Nephron (organoid): ENCODE results near the gene KCNMB1.

Experiments used
- H3K27ac Mint-ChIP-seq, 3 experiments: 2 replicates each; pipeline ENCODE4 v1.8.0; 2020; ENCODE audit warnings: mixed read lengths in 3 of 3, mild to moderate bottlenecking in 2 of 3, moderate library complexity in 1 of 3
- H3K27me3 Mint-ChIP-seq: 2 replicates; pipeline ENCODE4 v1.8.0; 2021; ENCODE audit warnings: low read depth, mild to moderate bottlenecking, moderate library complexity, mixed read lengths
- H3K36me3 Mint-ChIP-seq: 2 replicates; pipeline ENCODE4 v1.8.0; 2020; ENCODE audit warnings: low read depth, mixed read lengths
- H3K4me1 Mint-ChIP-seq: 2 replicates; pipeline ENCODE4 v1.8.0; 2020; ENCODE audit warnings: mixed read lengths
- H3K4me3 Mint-ChIP-seq, 3 experiments: 2 replicates each; pipeline ENCODE4 v1.8.0; 2020; ENCODE audit warnings: mild to moderate bottlenecking in 3 of 3, mixed read lengths in 3 of 3, moderate library complexity in 2 of 3
- H3K9me3 Mint-ChIP-seq: 2 replicates; pipeline ENCODE4 v1.8.0; 2020; ENCODE audit warnings: mixed read lengths
- CTCF ChIP-seq, 3 experiments: fragments of 200-600 bp; sonication (generic); IDR thresholded peaks; one replicate each; pipeline ENCODE4 v1.5.0; 2021; ENCODE audit warnings: antibody characterized with exemption in 3 of 3; ENCODE audit not compliant: unreplicated experiment in 3 of 3

The KCNMB1 gene

GRCh38 chr5:170372971-170373370, 16.2 kb downstream of the KCNMB1 start:
- H3K36me3 Mint-ChIP-seq: no peaks in the 10 kb centered on the region
- H3K27ac Mint-ChIP-seq: no peak overlapping the region
- peaks cover 11% of the 10 kb centered on the region for H3K27me3 Mint-ChIP-seq
- TF ChIP-seq CTCF (IDR thresholded peaks at IDR 0.05; ENCODE audit: unreplicated experiment in 3 of 3): no peak
- H3K4me3 Mint-ChIP-seq: no peak overlapping the region
- no peaks in the 10 kb centered on the region for H3K9me3 Mint-ChIP-seq
- peaks cover under 1% of the 10 kb centered on the region for H3K4me1 Mint-ChIP-seq

GRCh38 chr5:170368586-170368985, 20.6 kb downstream of the KCNMB1 start:
- no peak for TF ChIP-seq CTCF (IDR thresholded peaks at IDR 0.05; ENCODE audit: unreplicated experiment in 3 of 3)
- Mint-ChIP-seq H3K27ac (no peak overlapping the region), H3K27me3 (peaks cover 14% of the 10 kb centered on the region), H3K9me3 (no peaks in the 10 kb centered on the region), H3K4me3 (no peak overlapping the region), H3K4me1 (peaks cover 10% of the 10 kb centered on the region), H3K36me3 (no peaks in the 10 kb centered on the region)

GRCh38 chr5:170366276-170366675, 22.9 kb downstream of the KCNMB1 start:
- no peak overlapping the region for H3K4me3 Mint-ChIP-seq
- H3K27ac Mint-ChIP-seq: no peak overlapping the region
- H3K36me3 Mint-ChIP-seq: no peaks in the 10 kb centered on the region
- H3K9me3 Mint-ChIP-seq: no peaks in the 10 kb centered on the region
- H3K27me3 Mint-ChIP-seq: peaks cover 14% of the 10 kb centered on the region
- peaks cover 24% of the 10 kb centered on the region for H3K4me1 Mint-ChIP-seq
- TF ChIP-seq CTCF (IDR thresholded peaks at IDR 0.05; ENCODE audit: unreplicated experiment in 3 of 3): no peak

- no peak overlapping the region for H3K27ac Mint-ChIP-seq
Measured at GRCh38 chr5:170365831-170366230, 23.3 kb downstream of the KCNMB1 start.

GRCh38 chr5:170365011-170365410, 24.2 kb downstream of the KCNMB1 start:
- Mint-ChIP-seq H3K36me3 (no peaks in the 10 kb centered on the region), H3K9me3 (no peaks in the 10 kb centered on the region), H3K27ac (no peak overlapping the region), H3K4me1 (peaks cover 28% of the 10 kb centered on the region), H3K4me3 (no peak overlapping the region), H3K27me3 (peaks cover 22% of the 10 kb centered on the region)
- TF ChIP-seq CTCF (IDR thresholded peaks at IDR 0.05; ENCODE audit: unreplicated experiment in 3 of 3): no peak

More at GRCh38 chr5:170365831-170366230, 23.3 kb downstream of the KCNMB1 start:
- H3K27me3 Mint-ChIP-seq: peaks cover 17% of the 10 kb centered on the region
- no peak overlapping the region for H3K4me3 Mint-ChIP-seq
- TF ChIP-seq CTCF (IDR thresholded peaks at IDR 0.05; ENCODE audit: unreplicated experiment in 3 of 3): no peak
- H3K9me3 Mint-ChIP-seq: no peaks in the 10 kb centered on the region
- peaks cover 24% of the 10 kb centered on the region for H3K4me1 Mint-ChIP-seq
- no peaks in the 10 kb centered on the region for H3K36me3 Mint-ChIP-seq

GRCh38 chr5:170363671-170364070, 25.5 kb downstream of the KCNMB1 start:
- Mint-ChIP-seq H3K4me3 (no peak overlapping the region), H3K36me3 (no peaks in the 10 kb centered on the region), H3K27me3 (peaks cover 16% of the 10 kb centered on the region), H3K9me3 (no peaks in the 10 kb centered on the region), H3K4me1 (peaks cover 36% of the 10 kb centered on the region), H3K27ac (no peak overlapping the region)
- TF ChIP-seq CTCF (IDR thresholded peaks at IDR 0.05; ENCODE audit: unreplicated experiment in 3 of 3): no peak
